Mesothelial cell of epicardium (in vitro differentiated cells): ENCODE measurements around the gene ZNF532. TPM values are rescaled to one million over a fixed set of nuclear protein-coding genes. Genes with fewer than 3 reads are reported as not detected.
"Not testable (repeated sequence)": the region's sequence is repeated elsewhere in the genome, so short reads cannot be mapped to it uniquely, and the experiment has no call there.

Experiments used
- DNase-seq, 2 experiments: peaks; one replicate each; pipeline ENCODE4 v3.0.0; 2021; ENCODE audit warnings: low spot score in 2 of 2; ENCODE audit not compliant: unreplicated experiment in 2 of 2
- H3K27ac Mint-ChIP-seq: 2 replicates; pipeline ENCODE4 v1.8.0; 2021; ENCODE audit warnings: mixed read lengths
- H3K27me3 Mint-ChIP-seq: 2 replicates; pipeline ENCODE4 v1.8.0; 2021; ENCODE audit warnings: low read depth, mixed read lengths
- H3K36me3 Mint-ChIP-seq: 2 replicates; pipeline ENCODE4 v1.8.0; 2021; ENCODE audit warnings: mixed read lengths
- H3K4me1 Mint-ChIP-seq: 2 replicates; pipeline ENCODE4 v1.8.0; 2021; ENCODE audit warnings: mixed read lengths
- H3K4me3 Mint-ChIP-seq: 2 replicates; pipeline ENCODE4 v1.8.0; 2021; ENCODE audit warnings: mild to moderate bottlenecking, moderate library complexity, mixed read lengths
- H3K9me3 Mint-ChIP-seq: 2 replicates; pipeline ENCODE4 v1.8.0; 2021; ENCODE audit warnings: mixed read lengths
- CTCF ChIP-seq: fragments of 200-600 bp; sonication (generic); IDR thresholded peaks from one replicate; pipeline ENCODE4 v1.5.0; 2021; ENCODE audit warnings: antibody characterized with exemption; ENCODE audit not compliant: unreplicated experiment
- total RNA-seq: library from RNA; stranded (reverse); gene quantifications from 3 replicates; pipeline ENCODE4 v1.2.1, GENCODE V29; 2021

The ZNF532 gene
- 178 to 188 TPM (median 182 TPM) in 3 replicates for total RNA-seq

DNA sequence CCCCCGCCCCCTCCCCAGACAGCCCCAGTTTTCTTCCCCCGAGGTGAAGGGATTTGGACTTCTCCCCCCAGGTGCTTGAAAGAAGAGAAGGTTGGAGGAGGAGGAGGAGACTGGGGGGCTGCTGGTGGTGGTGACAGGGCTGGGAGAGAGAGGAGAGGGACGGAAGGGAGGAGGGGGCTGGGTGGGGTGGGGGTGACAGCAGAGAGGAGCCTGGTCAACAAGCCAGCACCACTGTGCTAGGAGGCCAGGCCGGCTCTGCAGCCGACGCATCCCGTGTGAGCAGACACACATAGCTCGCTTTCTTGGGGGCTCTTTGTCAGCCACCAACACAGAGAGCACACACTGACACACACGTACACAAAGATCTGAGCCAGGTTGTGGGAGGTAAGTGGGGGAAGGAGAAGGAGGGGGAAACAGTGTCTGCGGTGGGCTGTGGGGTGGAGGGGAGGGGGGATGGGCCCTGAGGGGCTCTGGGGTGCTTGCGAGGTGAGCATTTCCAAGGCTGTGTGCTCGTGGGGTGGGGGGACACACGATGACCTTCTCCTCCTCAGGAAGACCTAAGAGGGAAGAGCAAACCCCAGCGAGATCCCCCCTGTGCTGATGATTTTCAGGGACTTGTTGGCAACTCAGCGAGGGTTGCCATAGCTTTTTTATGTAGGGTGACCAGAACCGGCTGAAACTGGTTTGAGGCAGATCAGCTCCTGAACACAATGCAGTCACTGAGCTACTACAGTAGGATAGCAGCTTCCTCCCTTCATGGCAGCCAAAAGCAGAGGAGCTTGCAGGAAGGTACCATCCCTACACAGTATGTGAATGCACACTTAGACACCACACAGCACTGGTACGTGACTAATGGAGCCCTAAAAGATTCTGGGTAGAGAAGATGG lies at the start of gene ZNF532:
Gene ZNF532 (plus strand): TSS at position 732 of the 887 bp plus-strand sequence. CDS start 53,411 bp downstream, outside the sequence.
- H3K27ac Mint-ChIP-seq, result peak within 1 kb of the TSS; percentile 99
- no peaks in the 10 kb centered on the region for H3K27me3 Mint-ChIP-seq
- H3K4me3 Mint-ChIP-seq, result peak within 1 kb of the TSS; percentile 68
- H3K9me3 Mint-ChIP-seq, result no peaks in the 10 kb centered on the region
- peak in 1 of 2 experiments; percentile 61 for DNase-seq
- TF ChIP-seq CTCF, result no peak
- H3K4me1 Mint-ChIP-seq, result peaks cover 79% of the 10 kb centered on the region
- peaks cover 14% of the 10 kb centered on the region for H3K36me3 Mint-ChIP-seq

GRCh38 chr18:58819051-58819450 lies 45.6 kb upstream of the ZNF532 start:
- peaks cover 12% of the 10 kb centered on the region for H3K4me1 Mint-ChIP-seq
- H3K27ac Mint-ChIP-seq, result peak overlapping the region; percentile 42
- H3K27me3 Mint-ChIP-seq, result peaks cover 30% of the 10 kb centered on the region
- TF ChIP-seq CTCF, result no peak
- no peak overlapping the region for H3K4me3 Mint-ChIP-seq
- H3K9me3 Mint-ChIP-seq, result no peaks in the 10 kb centered on the region
- no peak for DNase-seq
- no peaks in the 10 kb centered on the region for H3K36me3 Mint-ChIP-seq

DNA sequence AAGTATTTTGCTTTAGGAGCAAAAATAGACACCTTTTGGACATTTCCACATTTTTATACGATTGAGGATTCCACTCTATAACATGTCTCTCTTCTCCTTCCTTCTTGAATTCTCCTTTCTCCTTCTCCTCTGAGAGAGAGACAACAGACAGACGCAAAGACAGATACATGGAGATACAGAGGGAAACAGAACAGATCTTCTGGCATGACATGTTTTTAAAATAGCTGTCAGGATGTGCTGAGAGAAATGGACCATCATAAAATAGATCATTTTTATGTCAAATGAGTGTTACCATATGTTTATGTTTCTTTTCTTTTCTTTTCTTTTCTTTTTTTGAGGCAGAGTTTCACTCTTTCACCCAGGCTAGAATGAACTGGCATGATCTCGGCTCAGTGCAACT lies 44.4 kb upstream of the ZNF532 start:
- no peak for TF ChIP-seq CTCF
- no peaks in the 10 kb centered on the region for H3K9me3 Mint-ChIP-seq
- H3K27ac Mint-ChIP-seq, result no peak overlapping the region
- no peaks in the 10 kb centered on the region for H3K36me3 Mint-ChIP-seq
- H3K4me3 Mint-ChIP-seq, result no peak overlapping the region
- peaks cover 25% of the 10 kb centered on the region for H3K27me3 Mint-ChIP-seq
- no peak for DNase-seq
- peaks cover 15% of the 10 kb centered on the region for H3K4me1 Mint-ChIP-seq

- H3K4me3 Mint-ChIP-seq, result no peak overlapping the region
- no peaks in the 10 kb centered on the region for H3K36me3 Mint-ChIP-seq
- H3K27ac Mint-ChIP-seq, result no peak overlapping the region
- TF ChIP-seq CTCF, result no peak
- H3K4me1 Mint-ChIP-seq, result peaks cover 15% of the 10 kb centered on the region
- DNase-seq, result no peak
- peaks cover 13% of the 10 kb centered on the region for H3K27me3 Mint-ChIP-seq
- peaks cover 4% of the 10 kb centered on the region for H3K9me3 Mint-ChIP-seq
Observed at GRCh38 chr18:58822944-58823343, 41.7 kb upstream of the ZNF532 start.

DNA sequence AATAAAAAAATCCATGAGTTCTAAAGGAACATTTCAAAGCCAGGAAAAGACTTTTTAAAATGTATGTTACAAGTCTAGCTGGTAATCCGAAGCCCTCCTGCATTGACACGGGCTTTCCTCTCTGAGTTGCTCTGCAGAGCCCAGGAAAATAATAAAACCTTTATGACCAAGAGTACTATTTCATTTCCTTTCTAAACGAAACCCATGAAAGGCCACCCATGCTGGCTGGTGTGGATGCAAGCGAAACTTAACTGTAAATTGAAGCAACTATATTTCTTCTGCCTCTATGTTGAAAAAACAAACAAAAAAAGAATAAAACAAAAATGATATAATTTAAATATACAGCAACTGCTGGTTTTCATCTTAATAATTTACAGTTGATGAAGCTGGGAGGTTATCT lies 41.3 kb upstream of the ZNF532 start:
- Mint-ChIP-seq H3K4me1 (peaks cover 15% of the 10 kb centered on the region), H3K27me3 (peaks cover 13% of the 10 kb centered on the region), H3K9me3 (peaks cover 4% of the 10 kb centered on the region), H3K4me3 (no peak overlapping the region), H3K36me3 (no peaks in the 10 kb centered on the region), H3K27ac (no peak overlapping the region)
- no peak for DNase-seq
- TF ChIP-seq CTCF, result no peak

DNA sequence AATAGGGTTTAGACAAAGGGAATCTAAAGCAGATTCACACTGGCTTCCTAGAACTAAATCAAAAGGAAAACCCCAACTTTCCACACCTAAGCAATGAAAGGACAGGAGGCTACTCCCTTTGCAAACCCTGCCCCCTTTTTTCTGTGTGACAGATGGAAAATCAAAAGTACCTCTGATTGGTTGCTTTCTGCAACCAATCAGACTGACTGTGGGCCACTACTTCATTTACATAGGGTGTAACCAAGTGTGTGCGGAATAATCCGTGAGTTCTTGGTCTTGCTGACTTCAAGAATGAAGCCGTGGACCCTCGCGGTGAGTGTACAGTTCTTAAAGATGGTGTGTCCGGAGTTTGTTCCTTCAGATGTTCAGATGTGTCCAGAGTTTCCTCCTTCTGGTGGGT lies 37.8 kb upstream of the ZNF532 start:
- H3K36me3 Mint-ChIP-seq, H3K27me3 Mint-ChIP-seq, H3K4me3 Mint-ChIP-seq, H3K4me1 Mint-ChIP-seq, DNase-seq, H3K27ac Mint-ChIP-seq, H3K9me3 Mint-ChIP-seq: not testable (repeated sequence)
